PFSK-1 (cell line): ENCODE data around the gene KAZN.

ENCODE experiments used
- FOXP2 ChIP-seq: optimal IDR thresholded peaks from 2 replicates; pipeline ENCODE3; 2011; ENCODE audit warnings: borderline replicate concordance, control low read depth, inconsistent platforms; ENCODE audit not compliant: insufficient read depth; ENCODE audit errors: extremely low read length, extremely low read depth
- POLR2AphosphoS5 ChIP-seq: IDR thresholded peaks from 2 replicates; pipeline ENCODE4 v1.6.1; 2012; ENCODE audit warnings: low read depth, mild to moderate bottlenecking, control low read depth, low read length, moderate library complexity
- SIN3A ChIP-seq: IDR thresholded peaks from 2 replicates; pipeline ENCODE4 v1.6.1; 2012; ENCODE audit warnings: mild to moderate bottlenecking, low read length, moderate library complexity, borderline replicate concordance; ENCODE audit not compliant: insufficient read depth
- TAF1 ChIP-seq: IDR thresholded peaks from 2 replicates; pipeline ENCODE4 v1.6.1; 2012; ENCODE audit warnings: low read length, control low read depth, borderline replicate concordance; ENCODE audit not compliant: insufficient read depth
- TF ChIP-seq, protein P1 (sequence below), 2 experiments: IDR thresholded peaks; 2 replicates each; pipeline versions ENCODE4 v1.6.1 to v1.8.0; 2011 to 2012; ENCODE audit warnings: low read depth in 2 of 2, low read length in 2 of 2, control low read depth in 1 of 2, inconsistent platforms in 1 of 2, mild to moderate bottlenecking in 1 of 2, moderate library complexity in 1 of 2; ENCODE audit not compliant: insufficient read depth in 1 of 2

The KAZN gene

DNA sequence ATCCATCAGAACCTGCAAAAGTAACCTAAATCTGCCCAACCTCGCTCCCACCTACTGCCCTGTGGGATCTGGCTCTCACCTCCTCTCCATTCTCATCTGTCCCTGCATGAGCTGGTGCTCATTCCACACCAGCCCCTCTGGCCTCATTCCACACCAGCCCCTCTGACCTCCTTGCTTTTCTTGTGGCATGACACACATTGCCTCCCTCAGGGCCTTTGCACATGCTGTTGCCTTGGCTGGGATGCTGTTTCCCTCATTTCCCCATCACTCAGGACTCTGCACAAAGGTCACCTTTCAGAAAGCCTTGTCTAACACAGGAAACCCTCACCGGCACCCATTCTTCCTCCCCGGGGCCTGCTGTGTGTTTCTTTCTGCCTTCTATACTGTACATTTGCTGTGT, 197.1 kb downstream of the KAZN start:
- TF ChIP-seq SIN3A = no peak
- no peak for TF ChIP-seq FOXP2
- TF ChIP-seq, protein P1, sequence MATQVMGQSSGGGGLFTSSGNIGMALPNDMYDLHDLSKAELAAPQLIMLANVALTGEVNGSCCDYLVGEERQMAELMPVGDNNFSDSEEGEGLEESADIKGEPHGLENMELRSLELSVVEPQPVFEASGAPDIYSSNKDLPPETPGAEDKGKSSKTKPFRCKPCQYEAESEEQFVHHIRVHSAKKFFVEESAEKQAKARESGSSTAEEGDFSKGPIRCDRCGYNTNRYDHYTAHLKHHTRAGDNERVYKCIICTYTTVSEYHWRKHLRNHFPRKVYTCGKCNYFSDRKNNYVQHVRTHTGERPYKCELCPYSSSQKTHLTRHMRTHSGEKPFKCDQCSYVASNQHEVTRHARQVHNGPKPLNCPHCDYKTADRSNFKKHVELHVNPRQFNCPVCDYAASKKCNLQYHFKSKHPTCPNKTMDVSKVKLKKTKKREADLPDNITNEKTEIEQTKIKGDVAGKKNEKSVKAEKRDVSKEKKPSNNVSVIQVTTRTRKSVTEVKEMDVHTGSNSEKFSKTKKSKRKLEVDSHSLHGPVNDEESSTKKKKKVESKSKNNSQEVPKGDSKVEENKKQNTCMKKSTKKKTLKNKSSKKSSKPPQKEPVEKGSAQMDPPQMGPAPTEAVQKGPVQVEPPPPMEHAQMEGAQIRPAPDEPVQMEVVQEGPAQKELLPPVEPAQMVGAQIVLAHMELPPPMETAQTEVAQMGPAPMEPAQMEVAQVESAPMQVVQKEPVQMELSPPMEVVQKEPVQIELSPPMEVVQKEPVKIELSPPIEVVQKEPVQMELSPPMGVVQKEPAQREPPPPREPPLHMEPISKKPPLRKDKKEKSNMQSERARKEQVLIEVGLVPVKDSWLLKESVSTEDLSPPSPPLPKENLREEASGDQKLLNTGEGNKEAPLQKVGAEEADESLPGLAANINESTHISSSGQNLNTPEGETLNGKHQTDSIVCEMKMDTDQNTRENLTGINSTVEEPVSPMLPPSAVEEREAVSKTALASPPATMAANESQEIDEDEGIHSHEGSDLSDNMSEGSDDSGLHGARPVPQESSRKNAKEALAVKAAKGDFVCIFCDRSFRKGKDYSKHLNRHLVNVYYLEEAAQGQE (IDR thresholded peaks at IDR 0.05; ENCODE audit: insufficient read depth in 1 of 2, low read depth in 2 of 2, low read length in 2 of 2) = no peak
- no peak for TF ChIP-seq POLR2AphosphoS5
- no peak for TF ChIP-seq TAF1

DNA sequence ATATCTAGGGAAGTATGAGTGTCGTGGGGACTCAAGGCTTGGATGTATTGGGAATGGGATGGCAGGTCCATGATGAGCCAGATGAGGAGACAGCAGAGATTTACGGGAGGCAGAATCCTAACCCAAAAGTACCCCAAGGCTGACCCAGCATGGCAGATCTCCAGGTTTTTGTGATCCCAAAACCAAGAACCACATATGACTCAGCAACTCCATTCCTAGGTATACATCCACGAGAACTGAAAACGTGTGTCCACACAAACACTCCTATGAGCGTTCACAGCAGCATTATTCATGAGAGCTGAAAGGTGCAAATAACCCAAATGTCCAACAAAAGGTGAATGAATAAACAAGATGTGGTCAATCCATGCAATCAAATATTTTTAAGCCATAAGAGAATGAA, 201.5 kb downstream of the KAZN start:
- TF ChIP-seq, protein P1 (IDR thresholded peaks at IDR 0.05; ENCODE audit: insufficient read depth in 1 of 2, low read depth in 2 of 2, low read length in 2 of 2) = no peak
- TF ChIP-seq SIN3A = no peak
- no peak for TF ChIP-seq TAF1
- no peak for TF ChIP-seq POLR2AphosphoS5
- no peak for TF ChIP-seq FOXP2

DNA sequence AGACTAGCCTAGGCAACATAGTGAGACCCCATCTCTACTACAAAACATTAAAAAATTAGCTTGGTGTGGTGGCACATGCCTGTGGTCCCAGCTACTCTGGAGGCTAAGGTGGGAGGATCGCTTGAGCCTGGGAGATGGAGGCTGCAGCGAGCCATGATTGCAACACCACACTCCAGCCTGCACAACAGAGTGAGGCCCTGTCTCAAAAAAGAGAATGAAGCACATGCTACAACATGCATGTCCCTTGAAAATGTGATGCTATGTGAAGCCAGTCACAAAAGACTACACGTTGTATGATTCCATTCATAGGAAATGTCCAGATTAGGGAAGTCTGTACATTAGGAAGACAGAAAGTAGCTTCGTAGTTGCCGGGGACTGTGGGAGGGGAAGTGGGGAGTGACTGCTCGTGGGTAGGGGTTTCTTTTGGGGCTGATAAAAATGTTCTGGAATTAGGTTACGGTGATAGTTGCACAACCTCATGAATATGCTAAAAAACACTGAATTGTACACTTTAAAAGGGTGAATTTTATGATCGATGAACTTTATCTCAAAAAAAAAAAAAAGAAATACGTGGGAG, 202.1 kb downstream of the KAZN start:
- TF ChIP-seq FOXP2 (no peak), POLR2AphosphoS5 (no peak), SIN3A (no peak)
- TF ChIP-seq, protein P1 (IDR thresholded peaks at IDR 0.05; ENCODE audit: insufficient read depth in 1 of 2, low read depth in 2 of 2, low read length in 2 of 2) = no peak

DNA sequence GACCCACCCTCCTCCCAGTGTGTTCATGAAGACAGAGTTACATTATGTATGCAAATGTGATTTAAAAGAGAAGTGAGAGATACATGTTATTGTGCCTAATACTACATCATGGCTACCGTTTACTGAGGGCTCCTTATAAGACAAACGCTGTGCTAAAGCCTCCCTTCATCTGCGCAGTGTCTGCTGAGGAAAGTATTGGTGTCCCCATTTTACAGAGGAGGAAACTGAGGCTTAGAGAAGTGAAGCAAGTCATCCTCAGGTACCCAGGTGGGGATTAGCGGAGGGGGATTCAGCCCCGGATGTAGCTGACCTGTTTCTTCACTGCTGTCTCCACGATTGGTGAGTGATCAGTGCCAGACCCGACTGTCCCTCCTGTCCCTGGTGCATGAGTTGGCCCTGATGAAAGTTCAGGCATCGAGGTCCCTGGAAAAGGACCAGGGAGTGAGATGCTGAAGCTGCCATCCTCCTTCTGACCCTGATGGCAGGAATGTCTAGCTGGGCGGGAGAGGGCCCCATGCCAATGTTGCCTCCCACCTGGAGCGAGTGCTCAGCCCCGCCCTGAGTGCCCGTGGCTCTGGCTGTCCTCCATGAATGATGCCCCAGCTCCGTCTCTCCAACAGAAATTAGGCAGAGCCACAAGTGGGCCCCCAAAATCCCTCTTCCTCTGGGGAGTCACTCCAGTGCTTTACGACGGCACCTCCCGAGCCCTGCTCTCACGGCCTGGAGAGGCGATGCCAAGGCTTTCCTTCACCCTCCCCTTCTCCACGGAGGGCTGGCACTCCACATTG, 204.7 kb downstream of the KAZN start:
- no peak for TF ChIP-seq TAF1
- TF ChIP-seq, protein P1 (IDR thresholded peaks at IDR 0.05; ENCODE audit: insufficient read depth in 1 of 2, low read depth in 2 of 2, low read length in 2 of 2) = no peak
- TF ChIP-seq POLR2AphosphoS5 = no peak
- TF ChIP-seq SIN3A = no peak
- no peak for TF ChIP-seq FOXP2

DNA sequence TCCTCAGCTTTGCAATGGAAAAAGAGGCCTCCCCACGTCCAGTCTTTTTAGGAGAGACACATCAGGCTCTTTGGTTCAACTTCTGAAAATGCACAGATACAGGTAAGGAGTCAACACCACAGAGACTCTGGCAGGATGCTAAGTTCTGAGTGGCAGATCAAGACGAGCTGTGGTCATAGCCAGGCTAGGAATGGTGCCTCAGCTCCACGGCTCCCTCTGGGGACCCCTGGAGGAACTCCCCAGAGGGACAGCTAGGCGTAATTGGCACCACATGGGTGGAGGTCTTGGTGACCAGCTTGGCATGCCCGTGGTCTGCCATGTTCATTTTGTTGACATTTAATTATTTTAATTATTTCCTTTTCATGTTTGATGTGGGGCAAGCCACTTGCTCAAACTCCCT, 206.1 kb downstream of the KAZN start:
- TF ChIP-seq POLR2AphosphoS5 = no peak
- no peak for TF ChIP-seq FOXP2
- TF ChIP-seq TAF1 = no peak
- no peak for TF ChIP-seq SIN3A
- TF ChIP-seq, protein P1 (IDR thresholded peaks at IDR 0.05; ENCODE audit: insufficient read depth in 1 of 2, low read depth in 2 of 2, low read length in 2 of 2) = no peak
